NK-92 (cell line): ENCODE data around the gene ZNF497.

Experiments used
- DNase-seq: peaks from one replicate; lab custom pipeline; 2025; ENCODE audit not compliant: unreplicated experiment; lab: John Stamatoyannopoulos, UW

ZNF497 gene

DNA sequence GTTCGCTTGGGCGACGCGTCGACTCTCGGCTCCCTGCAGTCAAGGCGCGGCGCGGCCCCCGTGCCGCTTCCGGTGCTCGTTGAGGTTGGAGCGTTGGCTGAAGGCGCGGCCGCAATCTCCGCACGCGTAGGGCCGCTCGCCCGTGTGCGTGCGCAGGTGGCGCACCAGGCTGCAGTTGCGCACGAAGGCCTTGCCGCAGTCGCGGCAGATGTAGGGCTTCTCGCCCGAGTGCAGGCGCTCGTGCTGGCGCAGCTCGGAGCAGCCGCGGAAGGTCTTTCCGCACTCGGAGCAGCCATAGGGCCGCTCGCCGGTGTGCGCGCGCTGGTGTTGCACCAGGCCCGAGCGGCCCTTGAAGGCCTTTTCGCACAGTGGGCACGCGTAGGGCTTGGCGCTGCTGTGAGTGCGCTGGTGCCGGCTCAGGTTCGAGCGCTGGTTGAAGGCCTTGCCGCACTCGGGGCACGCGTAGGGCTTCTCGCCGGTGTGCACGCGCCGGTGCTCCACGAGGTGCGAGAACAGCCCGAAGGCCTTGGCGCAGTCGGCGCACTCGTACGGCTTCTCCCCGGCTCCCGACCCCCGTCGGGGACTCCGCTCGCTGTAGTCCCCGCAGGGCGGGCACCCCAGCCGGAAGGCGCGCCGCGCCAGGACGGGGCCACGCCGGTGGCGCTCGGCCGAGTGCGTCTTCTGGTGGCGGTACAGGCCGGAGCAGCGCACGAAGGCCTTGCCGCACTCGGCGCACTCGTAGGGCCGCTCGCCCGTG is 5.3 kb upstream of the ZNF497 start:
- no peak for DNase-seq

- DNase-seq = no peak
These were observed 4.3 kb upstream of the ZNF497 start for GRCh38 chr19:58366585-58367430.

GRCh38 chr19:58364146-58364545 is 1.6 kb upstream of the ZNF497 start:
- DNase-seq = no peak

DNA sequence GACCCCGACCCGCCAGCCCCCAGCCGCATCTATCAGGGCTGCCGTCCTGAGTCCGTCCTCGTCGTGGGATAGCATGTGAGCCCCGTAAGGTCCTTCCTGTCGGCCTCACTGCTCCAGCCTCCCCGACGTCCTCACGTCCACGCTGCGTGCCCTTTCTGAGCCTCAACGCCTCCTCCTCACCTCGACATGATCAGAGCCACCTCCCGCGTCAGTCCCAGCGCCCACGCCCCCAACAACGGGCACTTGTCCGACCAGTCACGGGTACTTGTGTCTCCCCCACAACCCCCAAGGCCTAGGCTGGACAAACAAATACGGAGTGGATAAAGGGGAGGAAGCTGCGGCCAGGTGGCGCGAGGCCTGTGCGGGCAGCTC is 665 bp downstream of the ZNF497 start:
- no peak for DNase-seq

GRCh38 chr19:58357481-58358145 is 4.9 kb downstream of the ZNF497 start:
- no peak for DNase-seq

- DNase-seq = no peak
These were observed 5.6 kb downstream of the ZNF497 start for GRCh38 chr19:58356766-58357480.

GRCh38 chr19:58355908-58356765 is 6.4 kb downstream of the ZNF497 start:
- DNase-seq = no peak

GRCh38 chr19:58355215-58355796 is 7.2 kb downstream of the ZNF497 start:
- no peak for DNase-seq

GRCh38 chr19:58354478-58355030 is 8.0 kb downstream of the ZNF497 start:
- DNase-seq = no peak

DNA sequence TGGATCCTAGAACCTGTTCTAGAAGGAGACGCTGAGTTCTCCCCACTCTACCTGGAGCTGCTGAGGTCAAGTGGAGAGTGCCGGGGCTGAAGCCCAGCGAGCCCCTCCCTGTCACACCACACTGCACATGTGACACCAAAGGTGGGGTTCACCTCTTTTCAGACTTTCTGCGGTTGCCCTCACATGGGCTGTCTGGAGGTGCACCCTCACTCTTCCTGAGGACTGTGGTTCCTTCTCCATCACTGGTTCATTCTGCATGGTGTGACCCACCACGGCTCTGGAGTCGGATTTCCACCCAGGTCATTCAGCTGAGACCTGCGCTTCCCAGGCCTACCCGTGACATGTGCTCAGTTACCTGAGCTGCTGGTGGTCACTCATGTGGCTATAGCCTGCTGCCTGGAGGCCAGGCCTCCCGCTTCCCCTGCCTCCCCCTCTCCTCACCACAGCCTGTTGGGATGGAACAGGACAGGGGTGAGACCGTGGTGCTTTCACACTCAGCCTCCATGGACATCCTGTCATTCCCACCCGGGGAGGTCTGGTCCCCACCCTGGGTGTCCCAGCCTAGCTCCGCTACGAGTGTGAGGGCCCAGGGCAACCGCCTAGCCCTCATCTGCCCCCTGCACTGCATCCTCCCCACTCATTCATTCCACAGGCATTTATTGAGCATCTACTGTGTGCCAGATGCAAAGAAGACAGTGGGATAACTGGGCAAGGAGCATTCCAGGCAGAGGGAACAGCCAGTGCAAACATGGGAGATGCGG is 8.7 kb downstream of the ZNF497 start:
- DNase-seq = no peak

DNA sequence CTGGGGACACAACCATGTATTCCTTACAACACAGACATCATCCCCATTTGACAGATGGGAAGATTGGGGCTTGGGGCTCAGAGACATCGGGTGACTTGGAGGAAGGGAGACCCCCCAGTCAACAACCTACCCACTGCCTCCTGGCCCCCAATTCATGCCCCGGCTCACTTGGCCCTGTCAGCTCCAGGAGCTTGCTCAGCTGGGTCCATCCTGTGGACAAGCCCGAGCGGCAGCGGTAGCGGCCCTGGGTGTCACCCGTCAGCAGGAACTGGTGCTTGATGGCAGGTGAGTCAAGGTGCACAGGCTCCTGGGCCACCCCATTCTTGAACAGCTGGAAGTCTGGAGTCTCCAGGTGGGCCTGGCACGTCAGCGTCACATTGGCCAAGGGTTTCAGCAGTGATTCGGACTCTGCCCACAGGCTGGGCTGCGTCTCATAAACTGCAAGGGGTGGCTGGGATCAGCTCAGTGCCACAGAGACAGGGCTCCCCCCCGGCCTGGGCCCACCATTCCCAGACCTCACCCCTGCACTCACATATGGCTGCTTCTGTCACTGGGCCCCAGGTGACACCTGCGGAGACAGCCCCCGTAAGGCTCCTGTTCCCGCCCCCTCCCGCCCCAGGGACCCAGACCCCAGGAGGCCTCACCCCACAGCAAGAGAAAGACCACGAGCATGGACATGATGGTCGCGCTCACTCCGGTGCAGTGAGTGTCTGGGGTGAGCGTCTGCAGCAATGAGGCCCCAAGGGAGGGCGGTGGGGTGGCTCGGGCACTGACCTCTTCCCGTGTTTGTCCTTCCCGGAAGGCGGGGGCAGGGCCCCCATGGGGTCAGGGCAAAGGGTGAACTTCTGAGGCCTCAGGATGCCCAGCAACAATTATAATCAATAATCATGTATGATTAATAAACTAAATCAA is 9.5 kb downstream of the ZNF497 start, which contains the start of gene A1BG:
Gene A1BG (minus strand): TSS at position 733 of the 912 bp plus-strand sequence. CDS start 55 bp downstream, at position 678.
- DNase-seq = no peak

DNA sequence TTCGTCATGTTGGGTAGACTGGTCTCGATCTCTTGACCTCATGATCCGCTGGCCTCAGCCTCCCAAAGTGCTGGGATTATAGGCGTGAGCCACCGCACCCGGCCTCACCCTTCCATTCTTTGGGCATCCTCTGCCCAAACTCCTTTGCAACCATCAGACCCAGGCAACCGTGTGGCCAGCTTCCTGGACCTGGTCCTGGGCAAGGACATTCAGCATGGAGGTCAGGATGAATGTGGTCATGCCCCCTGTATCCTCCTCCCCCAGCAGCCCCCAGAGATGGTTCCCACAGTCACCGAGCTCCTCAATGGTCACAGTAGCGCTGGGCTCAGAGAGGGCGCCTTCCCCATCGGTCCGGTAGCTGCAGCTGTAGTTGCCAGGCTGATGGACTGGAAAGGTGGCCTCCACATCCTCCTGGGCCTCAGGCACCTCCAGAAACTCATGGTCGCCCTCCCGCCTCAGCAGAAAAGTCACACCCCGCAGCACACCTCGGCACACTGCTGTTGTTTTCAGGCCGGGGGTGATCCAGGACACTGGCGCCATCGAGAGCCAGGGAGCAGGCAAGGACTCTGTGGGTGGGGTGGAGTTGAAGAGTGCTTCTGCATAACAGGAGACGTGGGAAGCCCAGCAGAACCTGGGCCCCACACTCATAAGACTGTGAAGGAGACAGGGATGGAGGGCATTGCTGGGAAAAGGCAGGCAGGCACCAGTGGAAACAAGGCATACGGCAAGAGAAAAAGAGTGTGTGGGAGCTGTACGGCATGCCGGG is 10.4 kb downstream of the ZNF497 start:
- DNase-seq = no peak

DNA sequence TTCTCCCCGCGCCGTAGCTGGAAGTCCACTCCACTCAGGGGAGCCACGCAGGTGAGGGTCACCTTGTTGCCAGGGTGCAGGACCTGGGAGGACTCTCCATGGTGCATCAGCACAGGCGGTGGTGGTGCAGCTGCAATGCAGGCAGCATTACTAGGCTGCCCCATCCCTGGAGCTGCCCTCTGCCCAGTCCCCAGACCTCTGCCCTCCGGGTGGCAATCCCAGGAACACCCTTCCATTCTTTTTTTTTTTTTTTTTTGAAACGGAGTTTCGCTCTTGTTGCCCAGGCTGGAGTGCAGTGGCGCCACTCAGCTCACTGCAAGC is 11.0 kb downstream of the ZNF497 start:
- no peak for DNase-seq

DNA sequence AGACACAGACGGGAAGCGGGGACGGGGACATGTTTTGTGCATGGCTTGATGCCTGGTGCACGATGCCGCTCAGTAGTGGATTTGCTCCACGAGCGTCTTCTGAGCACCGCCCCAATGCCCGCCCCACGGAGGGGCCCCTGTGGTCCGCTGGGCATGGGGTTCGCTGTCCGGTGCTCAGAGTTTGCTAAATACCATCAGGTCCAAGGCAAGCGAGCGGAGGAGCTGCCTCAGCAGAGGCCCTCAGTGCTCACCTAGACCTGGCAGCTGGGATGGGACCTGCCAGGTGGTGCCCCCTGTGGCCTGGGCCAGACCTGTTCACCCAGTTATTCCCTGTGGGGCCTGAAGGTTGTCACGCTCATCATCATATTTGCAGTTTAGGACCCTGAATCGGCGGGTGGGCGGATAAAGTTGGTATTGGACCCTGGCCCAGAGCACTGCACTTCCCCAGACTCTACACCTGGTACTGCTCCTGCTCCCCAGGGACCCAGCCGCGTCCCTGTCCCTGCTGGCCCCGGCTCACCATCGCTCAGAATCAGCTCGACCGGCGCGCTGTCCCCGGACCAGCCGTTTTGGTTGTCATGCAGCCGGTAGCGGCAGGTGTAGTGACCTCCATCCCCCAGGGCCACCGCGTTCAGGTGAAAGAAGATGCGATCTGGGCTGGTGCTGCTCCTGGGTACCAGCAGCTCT is 11.5 kb downstream of the ZNF497 start:
- DNase-seq = no peak

- no peak for DNase-seq
These were observed 12.3 kb downstream of the ZNF497 start for GRCh38 chr19:58350001-58350861.

GRCh38 chr19:58349590-58349989 is 13.0 kb downstream of the ZNF497 start:
- DNase-seq = no peak
